Kidney epithelial cell (primary cell): ENCODE results near the gene PRTG. TPM values are rescaled to one million over a fixed set of nuclear protein-coding genes. Genes with fewer than 3 reads are reported as not detected.
"Not testable (repeated sequence)": the region's sequence is repeated elsewhere in the genome, so short reads cannot be mapped to it uniquely, and the experiment has no call there.

ENCODE experiments used
- DNase-seq: peaks from one replicate; pipeline ENCODE4 v3.0.0-alpha.2; 2010; ENCODE audit warnings: low read depth
- H3K27me3 ChIP-seq: 2 replicates; pipeline ENCODE4 v1.6.0; 2011; ENCODE audit warnings: low read length; ENCODE audit not compliant: control insufficient read depth, insufficient read depth
- H3K36me3 ChIP-seq: 2 replicates; pipeline ENCODE4 v1.5.1; 2011; ENCODE audit warnings: low read length; ENCODE audit not compliant: control insufficient read depth, insufficient read depth
- H3K4me3 ChIP-seq: 2 replicates; pipeline ENCODE4 v1.5.1; 2011; ENCODE audit warnings: low read depth, mild to moderate bottlenecking, control low read depth, low read length
- total RNA-seq: library from RNA; depleted of rRNA; stranded (reverse); fragments of >200 nt; gene quantifications from 2 replicates; pipeline ENCODE4 v1.2.3, GENCODE V29; 2015
- TF ChIP-seq, protein P1 (sequence below): IDR thresholded peaks from 2 replicates; pipeline ENCODE4 v1.5.1; 2011; ENCODE audit warnings: mild to moderate bottlenecking, moderate library complexity, low read length, control low read depth, inconsistent platforms; ENCODE audit not compliant: insufficient read depth, poor library complexity, severe bottlenecking

Gene PRTG
- total RNA-seq, 1 donor from 2014 or later, result 9.4 TPM

DNA sequence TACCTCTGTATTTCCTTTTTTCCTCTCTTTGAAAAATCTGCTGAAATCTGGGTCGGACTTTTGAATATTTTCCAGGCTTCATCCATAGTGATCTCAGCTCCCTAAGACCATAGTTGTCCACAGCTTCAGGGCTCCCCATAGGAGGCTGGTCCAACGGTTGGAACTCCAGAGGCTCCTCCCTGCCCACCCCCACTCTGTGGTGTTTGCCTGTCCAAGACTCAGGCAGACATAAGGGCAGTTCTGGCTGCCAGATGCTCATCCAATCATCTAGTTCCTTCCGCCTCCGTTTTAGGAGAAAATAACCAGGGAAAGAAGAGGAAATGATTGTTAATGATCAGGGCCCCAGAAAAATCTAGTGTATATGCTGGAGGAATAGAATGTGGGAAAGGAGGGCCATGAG lies 27.9 kb upstream of the PRTG start:
- H3K4me3 ChIP-seq, result no peak overlapping the region
- no peaks in the 10 kb centered on the region for H3K36me3 ChIP-seq
- no peak for DNase-seq
- H3K27me3 ChIP-seq, result no peaks in the 10 kb centered on the region
- TF ChIP-seq, protein P1, sequence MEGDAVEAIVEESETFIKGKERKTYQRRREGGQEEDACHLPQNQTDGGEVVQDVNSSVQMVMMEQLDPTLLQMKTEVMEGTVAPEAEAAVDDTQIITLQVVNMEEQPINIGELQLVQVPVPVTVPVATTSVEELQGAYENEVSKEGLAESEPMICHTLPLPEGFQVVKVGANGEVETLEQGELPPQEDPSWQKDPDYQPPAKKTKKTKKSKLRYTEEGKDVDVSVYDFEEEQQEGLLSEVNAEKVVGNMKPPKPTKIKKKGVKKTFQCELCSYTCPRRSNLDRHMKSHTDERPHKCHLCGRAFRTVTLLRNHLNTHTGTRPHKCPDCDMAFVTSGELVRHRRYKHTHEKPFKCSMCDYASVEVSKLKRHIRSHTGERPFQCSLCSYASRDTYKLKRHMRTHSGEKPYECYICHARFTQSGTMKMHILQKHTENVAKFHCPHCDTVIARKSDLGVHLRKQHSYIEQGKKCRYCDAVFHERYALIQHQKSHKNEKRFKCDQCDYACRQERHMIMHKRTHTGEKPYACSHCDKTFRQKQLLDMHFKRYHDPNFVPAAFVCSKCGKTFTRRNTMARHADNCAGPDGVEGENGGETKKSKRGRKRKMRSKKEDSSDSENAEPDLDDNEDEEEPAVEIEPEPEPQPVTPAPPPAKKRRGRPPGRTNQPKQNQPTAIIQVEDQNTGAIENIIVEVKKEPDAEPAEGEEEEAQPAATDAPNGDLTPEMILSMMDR, result no peak

DNA sequence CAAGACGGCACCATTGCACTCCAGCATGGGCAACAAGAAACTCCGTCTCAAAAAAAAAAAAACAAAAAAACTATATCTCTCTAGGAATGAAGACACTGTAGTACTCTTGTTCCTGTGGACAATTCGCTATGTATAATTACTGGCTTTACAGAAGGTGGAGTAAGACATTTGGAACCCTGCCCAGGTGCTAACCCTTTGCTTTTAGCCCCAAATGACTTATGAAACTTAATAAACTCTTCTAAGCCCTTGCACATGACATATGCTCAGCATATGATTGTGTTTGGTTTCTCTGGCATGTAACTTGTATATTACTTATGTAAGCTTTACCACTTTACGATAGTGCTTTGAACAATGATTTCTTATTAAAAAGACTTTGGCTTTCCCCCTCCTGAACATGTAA lies 27.3 kb upstream of the PRTG start:
- TF ChIP-seq, protein P1, result no peak
- Histone ChIP-seq H3K36me3 (no peaks in the 10 kb centered on the region), H3K27me3 (no peaks in the 10 kb centered on the region), H3K4me3 (no peak overlapping the region)
- DNase-seq, result no peak

DNA sequence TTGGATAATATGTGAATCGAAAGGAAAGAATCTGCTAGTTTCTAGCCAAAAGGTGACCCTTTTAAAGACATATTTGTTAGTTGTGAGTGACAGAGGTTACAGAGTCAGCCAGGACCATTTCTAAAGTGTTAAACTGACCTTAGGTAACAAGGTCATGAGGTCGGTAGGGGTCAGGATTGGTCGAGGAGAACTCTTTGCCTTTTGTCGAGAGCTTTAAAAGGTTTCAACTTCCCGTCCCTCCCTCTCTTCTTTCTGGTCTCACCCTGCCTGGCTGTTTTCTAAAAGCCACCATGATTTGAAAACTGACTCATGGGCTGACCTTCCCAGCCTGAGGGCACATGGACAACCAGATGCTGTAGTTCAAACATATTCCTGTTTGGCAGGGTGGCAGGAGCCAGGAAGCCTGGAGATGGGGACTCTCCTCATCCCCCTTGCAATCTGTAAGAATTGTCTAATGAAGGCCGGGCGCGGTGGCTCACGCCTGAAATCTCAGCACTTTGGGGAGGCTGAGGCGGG lies 25.8 kb upstream of the PRTG start:
- no peak for DNase-seq
- Histone ChIP-seq H3K27me3 (no peaks in the 10 kb centered on the region), H3K4me3 (no peak overlapping the region), H3K36me3 (no peaks in the 10 kb centered on the region)
- TF ChIP-seq, protein P1, result no peak

DNA sequence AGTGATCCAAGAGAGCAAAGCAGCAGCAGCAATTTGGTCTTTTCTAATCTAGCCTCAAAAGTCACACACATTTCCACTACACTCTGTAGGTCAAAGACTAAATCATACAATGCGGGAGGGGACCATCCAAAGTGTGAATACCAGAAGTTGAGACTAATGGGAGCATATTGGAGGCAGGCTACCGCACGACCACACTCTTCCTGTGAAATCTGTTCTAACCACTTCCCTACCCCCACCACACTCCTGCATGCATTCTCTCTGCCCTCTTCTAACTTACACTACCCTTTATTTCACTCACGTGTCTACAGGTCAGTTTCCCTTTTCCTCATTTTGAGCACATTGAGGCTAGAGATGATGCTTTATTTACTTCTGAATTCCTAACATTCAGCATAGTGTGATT lies 23.7 kb upstream of the PRTG start:
- H3K4me3 ChIP-seq, result no peak overlapping the region
- H3K27me3 ChIP-seq, result no peaks in the 10 kb centered on the region
- no peak for DNase-seq
- TF ChIP-seq, protein P1, result no peak
- no peaks in the 10 kb centered on the region for H3K36me3 ChIP-seq

DNA sequence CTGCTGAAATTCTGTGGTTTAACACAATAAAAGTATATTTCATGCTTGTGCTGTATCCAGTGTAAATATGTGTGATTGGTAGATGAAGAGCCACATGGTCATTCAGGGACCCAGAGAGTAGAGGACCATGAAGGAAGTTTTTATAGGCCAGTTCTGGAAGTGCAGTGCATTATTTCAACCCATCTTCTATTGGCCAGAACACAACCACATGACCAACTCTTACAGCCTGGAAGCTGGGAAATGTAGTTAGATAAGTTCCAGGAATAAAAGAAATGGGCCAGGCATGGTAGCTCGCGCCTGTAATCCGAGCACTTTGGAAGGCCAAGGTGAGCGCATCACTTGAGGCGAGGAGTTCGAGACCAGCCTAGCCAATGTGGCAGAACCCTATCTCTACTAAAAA lies 21.4 kb upstream of the PRTG start:
- TF ChIP-seq, protein P1, result no peak
- Histone ChIP-seq H3K36me3 (no peaks in the 10 kb centered on the region), H3K27me3 (no peaks in the 10 kb centered on the region), H3K4me3 (no peak overlapping the region)
- DNase-seq, result no peak

DNA sequence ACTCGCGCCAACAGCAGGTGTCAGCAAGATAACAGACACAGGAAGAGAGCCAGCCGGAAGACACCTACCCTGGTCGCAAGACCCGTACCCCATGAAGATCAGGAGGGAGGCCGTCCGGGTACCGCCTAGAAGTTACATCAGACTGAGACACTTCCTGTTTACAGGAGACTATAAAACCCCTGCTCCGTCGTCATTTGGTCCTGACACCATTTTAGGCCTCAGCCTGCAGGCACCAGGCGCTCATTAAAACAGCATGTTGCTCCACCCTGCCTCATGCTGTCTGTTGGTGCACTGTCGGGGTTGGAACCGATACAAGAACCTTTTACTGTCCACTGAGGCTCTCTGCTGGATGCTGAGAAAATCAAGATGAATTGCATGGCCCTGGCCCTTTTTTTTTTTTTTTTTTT lies 15.6 kb upstream of the PRTG start:
- TF ChIP-seq, protein P1, result no peak
- H3K27me3 ChIP-seq, result no peaks in the 10 kb centered on the region
- H3K36me3 ChIP-seq, result no peaks in the 10 kb centered on the region
- DNase-seq, result no peak
- no peak overlapping the region for H3K4me3 ChIP-seq

DNA sequence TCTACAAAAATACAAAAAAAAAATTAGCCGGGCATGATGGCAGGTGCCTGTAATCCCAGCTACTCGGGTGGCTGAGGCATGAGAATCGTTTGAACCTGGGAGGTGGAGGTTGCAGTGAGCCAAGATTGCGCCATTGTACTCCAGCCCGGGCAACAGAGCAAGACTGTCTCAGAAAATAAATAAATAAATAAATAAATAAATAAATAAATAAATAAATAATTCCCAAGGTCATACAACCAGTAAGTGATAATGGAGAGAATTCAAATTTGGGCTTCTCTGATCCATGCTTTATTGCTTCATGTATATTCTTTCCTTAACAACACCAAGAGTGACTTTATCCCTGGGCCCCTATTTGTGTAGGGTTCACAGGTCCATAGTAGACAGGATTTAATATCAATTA lies 10.5 kb upstream of the PRTG start:
- DNase-seq, result not testable (repeated sequence)

More for the DNA sequence above, 10.5 kb upstream of the PRTG start:
- not testable (repeated sequence) for H3K4me3 ChIP-seq, H3K36me3 ChIP-seq, H3K27me3 ChIP-seq
